DOHH2 (cell line): ENCODE measurements around the gene PROM1.

ENCODE experiments used
- H3F3A ChIP-seq: fragments of 200-600 bp; sonication (generic), shearing (Covaris generic); 2 replicates; pipeline ENCODE4 v1.6.0; 2016; ENCODE audit warnings: antibody characterized with exemption, mild to moderate bottlenecking; ENCODE audit not compliant: control insufficient read depth, insufficient read depth
- H3K27ac ChIP-seq: fragments of 200-600 bp; sonication (generic); 2 replicates; pipeline ENCODE4 v1.5.1; 2014; ENCODE audit warnings: low read depth, mild to moderate bottlenecking, low read length, moderate library complexity
- H3K27me3 ChIP-seq: fragments of 200-600 bp; sonication (generic); 2 replicates; pipeline ENCODE4 v1.6.1; 2014; ENCODE audit warnings: mild to moderate bottlenecking, low read length, mixed read lengths; ENCODE audit not compliant: control insufficient read depth
- H3K36me3 ChIP-seq: fragments of 200-600 bp; sonication (generic); 2 replicates; pipeline ENCODE4 v1.6.1; 2014; ENCODE audit warnings: mild to moderate bottlenecking, low read length, moderate library complexity, mixed read lengths; ENCODE audit not compliant: control insufficient read depth
- H3K4me1 ChIP-seq: fragments of 200-600 bp; sonication (generic); 2 replicates; pipeline ENCODE4 v1.6.1; 2014; ENCODE audit warnings: mild to moderate bottlenecking, low read length, mixed read lengths; ENCODE audit not compliant: control insufficient read depth
- H3K4me2 ChIP-seq: fragments of 200-600 bp; sonication (generic); 2 replicates; pipeline ENCODE4 v1.6.0; 2014; ENCODE audit warnings: mild to moderate bottlenecking, low read length, moderate library complexity
- H3K4me3 ChIP-seq: fragments of 200-600 bp; sonication (generic); 2 replicates; pipeline ENCODE4 v1.5.1; 2014; ENCODE audit warnings: mild to moderate bottlenecking, low read length, mixed read lengths
- H3K79me2 ChIP-seq: fragments of 200-600 bp; sonication (generic); 2 replicates; pipeline ENCODE4 v1.6.1; 2014; ENCODE audit warnings: mild to moderate bottlenecking, low read length, mixed read lengths; ENCODE audit not compliant: control insufficient read depth
- H3K9me2 ChIP-seq: fragments of 200-600 bp; sonication (generic); replicated peaks from 2 replicates; pipeline ENCODE4 v1.6.1; 2014; ENCODE audit warnings: mild to moderate bottlenecking, low read length, mixed read lengths; ENCODE audit not compliant: control insufficient read depth
- H3K9me3 ChIP-seq: fragments of 200-600 bp; sonication (generic); 2 replicates; pipeline ENCODE4 v1.6.1; 2014; ENCODE audit warnings: antibody characterized with exemption, low read length, mixed read lengths; ENCODE audit not compliant: control insufficient read depth, insufficient read depth
- H4K20me1 ChIP-seq: fragments of 200-600 bp; sonication (generic); 2 replicates; pipeline ENCODE4 v1.6.0; 2014; ENCODE audit warnings: low read depth, mild to moderate bottlenecking, antibody characterized with exemption, low read length, moderate library complexity; ENCODE audit not compliant: control insufficient read depth, insufficient read depth
- CTCF ChIP-seq: fragments of 200-600 bp; sonication (generic); IDR thresholded peaks from one replicate; pipeline ENCODE4 v1.5.1; 2014; ENCODE audit warnings: antibody characterized with exemption, mild to moderate bottlenecking, low read depth, low read length; ENCODE audit not compliant: poor library complexity, severe bottlenecking
- EZH2phosphoT487 ChIP-seq: fragments of 200-600 bp; sonication (generic); IDR thresholded peaks from 2 replicates; pipeline ENCODE4 v1.6.1; 2017; ENCODE audit warnings: borderline replicate concordance, mild to moderate bottlenecking, antibody characterized with exemption, low read length, moderate library complexity, mixed read lengths

PROM1 gene

GRCh38 chr4:15928883-15929282 is 154.9 kb downstream of the PROM1 start:
- H3K9me3 ChIP-seq: no peaks in the 10 kb centered on the region
- peaks cover 15% of the 10 kb centered on the region for H3K4me1 ChIP-seq
- no peaks in the 10 kb centered on the region for H3K79me2 ChIP-seq
- no peaks in the 10 kb centered on the region for H3K36me3 ChIP-seq
- no peak for TF ChIP-seq CTCF
- TF ChIP-seq EZH2phosphoT487: no peak
- H3K9me2 ChIP-seq: no peaks in the 10 kb centered on the region
- no peak overlapping the region for H3K4me3 ChIP-seq
- H3K4me2 ChIP-seq: no peak overlapping the region
- H3K27me3 ChIP-seq: peaks cover 18% of the 10 kb centered on the region
- no peaks in the 10 kb centered on the region for H3F3A ChIP-seq
- H4K20me1 ChIP-seq: no peaks in the 10 kb centered on the region
- no peak overlapping the region for H3K27ac ChIP-seq

GRCh38 chr4:15926486-15926885 is 157.3 kb downstream of the PROM1 start:
- no peak overlapping the region for H3K27ac ChIP-seq
- no peak overlapping the region for H3K4me3 ChIP-seq
- TF ChIP-seq CTCF (no peak), EZH2phosphoT487 (no peak)
- H3K4me2 ChIP-seq: no peak overlapping the region
- no peaks in the 10 kb centered on the region for H3K9me2 ChIP-seq
- H3K79me2 ChIP-seq: no peaks in the 10 kb centered on the region
- no peaks in the 10 kb centered on the region for H3K36me3 ChIP-seq
- no peaks in the 10 kb centered on the region for H4K20me1 ChIP-seq
- peaks cover 18% of the 10 kb centered on the region for H3K27me3 ChIP-seq
- H3F3A ChIP-seq: no peaks in the 10 kb centered on the region
- H3K9me3 ChIP-seq: no peaks in the 10 kb centered on the region
- peaks cover 5% of the 10 kb centered on the region for H3K4me1 ChIP-seq

GRCh38 chr4:15925830-15926229 is 158.0 kb downstream of the PROM1 start:
- peaks cover 5% of the 10 kb centered on the region for H3K4me1 ChIP-seq
- no peaks in the 10 kb centered on the region for H3F3A ChIP-seq
- H3K27me3 ChIP-seq: peaks cover 13% of the 10 kb centered on the region
- no peak for TF ChIP-seq CTCF
- TF ChIP-seq EZH2phosphoT487: no peak
- no peak overlapping the region for H3K4me2 ChIP-seq
- H4K20me1 ChIP-seq: no peaks in the 10 kb centered on the region
- no peaks in the 10 kb centered on the region for H3K9me3 ChIP-seq
- H3K4me3 ChIP-seq: no peak overlapping the region
- H3K9me2 ChIP-seq: no peaks in the 10 kb centered on the region
- no peaks in the 10 kb centered on the region for H3K79me2 ChIP-seq
- no peaks in the 10 kb centered on the region for H3K36me3 ChIP-seq
- no peak overlapping the region for H3K27ac ChIP-seq

GRCh38 chr4:15921592-15921932 is 162.3 kb downstream of the PROM1 start:
- H3K79me2 ChIP-seq: no peaks in the 10 kb centered on the region
- no peaks in the 10 kb centered on the region for H3K4me1 ChIP-seq
- no peaks in the 10 kb centered on the region for H3K9me3 ChIP-seq
- no peaks in the 10 kb centered on the region for H3K27me3 ChIP-seq
- no peaks in the 10 kb centered on the region for H3K9me2 ChIP-seq
- no peaks in the 10 kb centered on the region for H4K20me1 ChIP-seq
- H3K36me3 ChIP-seq: no peaks in the 10 kb centered on the region
- no peaks in the 10 kb centered on the region for H3F3A ChIP-seq
- TF ChIP-seq EZH2phosphoT487 (no peak), CTCF (no peak)
- no peak overlapping the region for H3K4me2 ChIP-seq
- H3K27ac ChIP-seq: no peak overlapping the region
- no peak overlapping the region for H3K4me3 ChIP-seq
